ENCODE measurements around the gene SCN11A. TPM values are rescaled to one million over a fixed set of nuclear protein-coding genes. Genes with fewer than 3 reads are reported as not detected.

SCN11A gene
- total and polyA plus RNA-seq, 2 of the 13 experiments (the other 11 are each of a cell fraction or from before 2014, with no cell fraction given): 0.02 to 0.11 TPM

DNA sequence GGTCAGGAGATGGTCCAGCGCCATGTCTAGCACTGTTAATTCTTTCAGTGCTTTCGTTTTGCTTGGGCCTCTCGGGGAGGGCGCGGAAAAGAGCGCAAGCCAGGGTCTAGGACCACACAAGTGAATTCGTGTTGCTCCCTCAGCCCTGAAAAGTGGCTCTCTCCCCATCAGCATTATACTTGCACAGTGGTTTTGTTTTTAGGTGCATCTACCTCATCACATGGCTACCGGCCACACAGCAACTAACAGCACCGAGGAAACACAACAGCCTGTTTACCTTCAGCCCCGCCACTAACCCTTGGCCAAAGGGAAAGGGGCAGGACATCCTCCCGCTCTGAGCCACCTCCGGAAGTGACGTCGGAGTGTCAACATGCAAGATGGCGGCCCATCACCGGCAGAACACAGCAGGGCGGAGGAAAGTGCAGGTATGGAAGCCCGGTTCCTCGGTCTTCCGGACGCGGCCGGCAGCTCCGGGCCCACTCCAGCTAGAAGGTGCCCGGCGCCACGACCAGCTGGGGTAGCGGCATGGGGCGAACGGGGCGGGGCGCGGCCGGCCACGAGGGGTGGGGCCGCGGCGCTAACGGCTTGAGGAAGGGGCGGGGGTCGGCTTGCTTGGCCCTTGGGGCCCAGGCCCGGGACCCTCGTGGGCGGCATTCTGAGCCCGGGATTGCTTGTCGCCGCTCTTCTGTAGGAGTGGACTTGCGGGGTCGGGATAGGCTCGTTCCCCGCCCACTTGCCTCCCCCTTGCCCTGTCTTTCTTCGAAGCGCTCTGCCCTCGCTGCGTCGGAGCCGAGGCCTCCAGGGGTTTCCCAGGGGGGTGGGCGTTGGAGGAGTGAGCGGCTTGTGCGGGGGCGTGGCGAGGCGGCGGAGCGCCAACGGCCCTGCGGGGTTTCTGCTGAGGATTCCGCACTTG is at the start of gene SCN11A, which contains the start of gene WDR48 (continued):
- peak; percentile 73 for TF ChIP-seq MED1 (CRISPR knock-in tag; IDR thresholded peaks at IDR 0.05)
- TF ChIP-seq ARNT (IDR thresholded peaks at IDR 0.05): no peak
- TF ChIP-seq, protein P1, sequence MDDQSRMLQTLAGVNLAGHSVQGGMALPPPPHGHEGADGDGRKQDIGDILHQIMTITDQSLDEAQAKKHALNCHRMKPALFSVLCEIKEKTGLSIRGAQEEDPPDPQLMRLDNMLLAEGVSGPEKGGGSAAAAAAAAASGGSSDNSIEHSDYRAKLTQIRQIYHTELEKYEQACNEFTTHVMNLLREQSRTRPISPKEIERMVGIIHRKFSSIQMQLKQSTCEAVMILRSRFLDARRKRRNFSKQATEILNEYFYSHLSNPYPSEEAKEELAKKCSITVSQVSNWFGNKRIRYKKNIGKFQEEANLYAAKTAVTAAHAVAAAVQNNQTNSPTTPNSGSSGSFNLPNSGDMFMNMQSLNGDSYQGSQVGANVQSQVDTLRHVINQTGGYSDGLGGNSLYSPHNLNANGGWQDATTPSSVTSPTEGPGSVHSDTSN (CRISPR knock-in tag; IDR thresholded peaks at IDR 0.05; ENCODE audit: borderline replicate concordance): no peak
- TF ChIP-seq, protein P2, sequence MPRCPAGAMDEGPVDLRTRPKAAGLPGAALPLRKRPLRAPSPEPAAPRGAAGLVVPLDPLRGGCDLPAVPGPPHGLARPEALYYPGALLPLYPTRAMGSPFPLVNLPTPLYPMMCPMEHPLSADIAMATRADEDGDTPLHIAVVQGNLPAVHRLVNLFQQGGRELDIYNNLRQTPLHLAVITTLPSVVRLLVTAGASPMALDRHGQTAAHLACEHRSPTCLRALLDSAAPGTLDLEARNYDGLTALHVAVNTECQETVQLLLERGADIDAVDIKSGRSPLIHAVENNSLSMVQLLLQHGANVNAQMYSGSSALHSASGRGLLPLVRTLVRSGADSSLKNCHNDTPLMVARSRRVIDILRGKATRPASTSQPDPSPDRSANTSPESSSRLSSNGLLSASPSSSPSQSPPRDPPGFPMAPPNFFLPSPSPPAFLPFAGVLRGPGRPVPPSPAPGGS (CRISPR knock-in tag; IDR thresholded peaks at IDR 0.05): no peak; the same call in 1 of the 2 replicates
- TF ChIP-seq HNRNPL (IDR thresholded peaks at IDR 0.05; ENCODE audit: low read depth, low read length): no peak
- TF ChIP-seq ZNF510 (CRISPR knock-in tag; IDR thresholded peaks at IDR 0.05; ENCODE audit: low read depth): no peak
- TF ChIP-seq, protein P3, sequence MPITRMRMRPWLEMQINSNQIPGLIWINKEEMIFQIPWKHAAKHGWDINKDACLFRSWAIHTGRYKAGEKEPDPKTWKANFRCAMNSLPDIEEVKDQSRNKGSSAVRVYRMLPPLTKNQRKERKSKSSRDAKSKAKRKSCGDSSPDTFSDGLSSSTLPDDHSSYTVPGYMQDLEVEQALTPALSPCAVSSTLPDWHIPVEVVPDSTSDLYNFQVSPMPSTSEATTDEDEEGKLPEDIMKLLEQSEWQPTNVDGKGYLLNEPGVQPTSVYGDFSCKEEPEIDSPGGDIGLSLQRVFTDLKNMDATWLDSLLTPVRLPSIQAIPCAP (CRISPR knock-in tag; IDR thresholded peaks at IDR 0.05; ENCODE audit: low read depth): peak; percentile 27; the same call in 1 of the 2 replicates
- TF ChIP-seq, protein P4, sequence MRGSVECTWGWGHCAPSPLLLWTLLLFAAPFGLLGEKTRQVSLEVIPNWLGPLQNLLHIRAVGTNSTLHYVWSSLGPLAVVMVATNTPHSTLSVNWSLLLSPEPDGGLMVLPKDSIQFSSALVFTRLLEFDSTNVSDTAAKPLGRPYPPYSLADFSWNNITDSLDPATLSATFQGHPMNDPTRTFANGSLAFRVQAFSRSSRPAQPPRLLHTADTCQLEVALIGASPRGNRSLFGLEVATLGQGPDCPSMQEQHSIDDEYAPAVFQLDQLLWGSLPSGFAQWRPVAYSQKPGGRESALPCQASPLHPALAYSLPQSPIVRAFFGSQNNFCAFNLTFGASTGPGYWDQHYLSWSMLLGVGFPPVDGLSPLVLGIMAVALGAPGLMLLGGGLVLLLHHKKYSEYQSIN (CRISPR knock-in tag; IDR thresholded peaks at IDR 0.05; ENCODE audit: borderline replicate concordance): no peak
- TF ChIP-seq, protein P5, sequence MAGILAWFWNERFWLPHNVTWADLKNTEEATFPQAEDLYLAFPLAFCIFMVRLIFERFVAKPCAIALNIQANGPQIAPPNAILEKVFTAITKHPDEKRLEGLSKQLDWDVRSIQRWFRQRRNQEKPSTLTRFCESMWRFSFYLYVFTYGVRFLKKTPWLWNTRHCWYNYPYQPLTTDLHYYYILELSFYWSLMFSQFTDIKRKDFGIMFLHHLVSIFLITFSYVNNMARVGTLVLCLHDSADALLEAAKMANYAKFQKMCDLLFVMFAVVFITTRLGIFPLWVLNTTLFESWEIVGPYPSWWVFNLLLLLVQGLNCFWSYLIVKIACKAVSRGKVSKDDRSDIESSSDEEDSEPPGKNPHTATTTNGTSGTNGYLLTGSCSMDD (CRISPR knock-in tag; IDR thresholded peaks at IDR 0.05): no peak
- TF ChIP-seq MAFG (CRISPR knock-in tag; IDR thresholded peaks at IDR 0.05): no peak
- no peak; the same call in 1 of the 2 replicates for TF ChIP-seq NR2F2 (IDR thresholded peaks at IDR 0.05; ENCODE audit: borderline replicate concordance, low read depth)
- no peak for TF ChIP-seq NFKBIZ (CRISPR knock-in tag; IDR thresholded peaks at IDR 0.05)
- TF ChIP-seq MATR3 (CRISPR knock-in tag; IDR thresholded peaks at IDR 0.05): no peak
- TF ChIP-seq, protein P6, sequence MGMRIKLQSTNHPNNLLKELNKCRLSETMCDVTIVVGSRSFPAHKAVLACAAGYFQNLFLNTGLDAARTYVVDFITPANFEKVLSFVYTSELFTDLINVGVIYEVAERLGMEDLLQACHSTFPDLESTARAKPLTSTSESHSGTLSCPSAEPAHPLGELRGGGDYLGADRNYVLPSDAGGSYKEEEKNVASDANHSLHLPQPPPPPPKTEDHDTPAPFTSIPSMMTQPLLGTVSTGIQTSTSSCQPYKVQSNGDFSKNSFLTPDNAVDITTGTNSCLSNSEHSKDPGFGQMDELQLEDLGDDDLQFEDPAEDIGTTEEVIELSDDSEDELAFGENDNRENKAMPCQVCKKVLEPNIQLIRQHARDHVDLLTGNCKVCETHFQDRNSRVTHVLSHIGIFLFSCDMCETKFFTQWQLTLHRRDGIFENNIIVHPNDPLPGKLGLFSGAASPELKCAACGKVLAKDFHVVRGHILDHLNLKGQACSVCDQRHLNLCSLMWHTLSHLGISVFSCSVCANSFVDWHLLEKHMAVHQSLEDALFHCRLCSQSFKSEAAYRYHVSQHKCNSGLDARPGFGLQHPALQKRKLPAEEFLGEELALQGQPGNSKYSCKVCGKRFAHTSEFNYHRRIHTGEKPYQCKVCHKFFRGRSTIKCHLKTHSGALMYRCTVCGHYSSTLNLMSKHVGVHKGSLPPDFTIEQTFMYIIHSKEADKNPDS (CRISPR knock-in tag; IDR thresholded peaks at IDR 0.05): no peak
- TF ChIP-seq, protein P7, sequence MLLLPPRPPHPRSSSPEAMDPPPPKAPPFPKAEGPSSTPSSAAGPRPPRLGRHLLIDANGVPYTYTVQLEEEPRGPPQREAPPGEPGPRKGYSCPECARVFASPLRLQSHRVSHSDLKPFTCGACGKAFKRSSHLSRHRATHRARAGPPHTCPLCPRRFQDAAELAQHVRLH (CRISPR knock-in tag; IDR thresholded peaks at IDR 0.05; ENCODE audit: borderline replicate concordance, low read depth): peak; percentile 75; the same call in 1 of the 2 replicates
- TF ChIP-seq, protein P8, sequence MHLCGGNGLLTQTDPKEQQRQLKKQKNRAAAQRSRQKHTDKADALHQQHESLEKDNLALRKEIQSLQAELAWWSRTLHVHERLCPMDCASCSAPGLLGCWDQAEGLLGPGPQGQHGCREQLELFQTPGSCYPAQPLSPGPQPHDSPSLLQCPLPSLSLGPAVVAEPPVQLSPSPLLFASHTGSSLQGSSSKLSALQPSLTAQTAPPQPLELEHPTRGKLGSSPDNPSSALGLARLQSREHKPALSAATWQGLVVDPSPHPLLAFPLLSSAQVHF (CRISPR knock-in tag; IDR thresholded peaks at IDR 0.05): peak; percentile 95
- peak; percentile 91 for TF ChIP-seq HOXA9 (CRISPR knock-in tag; IDR thresholded peaks at IDR 0.05; ENCODE audit: borderline replicate concordance)
- peak; percentile 89 for TF ChIP-seq ZNF589 (CRISPR knock-in tag; conservative IDR thresholded peaks at IDR 0.05)
